GM19463 (cell line): ENCODE results near the gene PDGFD.

Experiments used
- ATAC-seq: cut with Tn5 transposase; IDR thresholded peaks from one replicate; pipeline ENCODE4 v1.9.1; 2021; ENCODE audit warnings: mild to moderate bottlenecking, moderate library complexity; ENCODE audit not compliant: unreplicated experiment

PDGFD gene

GRCh38 chr11:103927535-103927934 lies 236.4 kb downstream of the PDGFD start:
- ATAC-seq: no peak

- no peak for ATAC-seq
Measured at GRCh38 chr11:103926990-103927389, 237.0 kb downstream of the PDGFD start.

- ATAC-seq: no peak
Measured at GRCh38 chr11:103924166-103925013, 239.6 kb downstream of the PDGFD start.

- ATAC-seq: no peak
Measured at GRCh38 chr11:103923451-103923931, 240.5 kb downstream of the PDGFD start.

GRCh38 chr11:103920933-103921332 lies 243.0 kb downstream of the PDGFD start:
- no peak for ATAC-seq

GRCh38 chr11:103920449-103920848 lies 243.5 kb downstream of the PDGFD start:
- ATAC-seq: peak; percentile 66

- ATAC-seq: no peak
Measured at GRCh38 chr11:103910721-103911120, 253.2 kb downstream of the PDGFD start.

GRCh38 chr11:103907548-103908455 lies 256.1 kb downstream of the PDGFD start:
- no peak for ATAC-seq

GRCh38 chr11:103907136-103907535 lies 256.8 kb downstream of the PDGFD start:
- no peak for ATAC-seq

GRCh38 chr11:103906291-103906867 lies 257.6 kb downstream of the PDGFD start:
- no peak for ATAC-seq

- ATAC-seq: peak; percentile 76
Measured at GRCh38 chr11:103904324-103904667, 259.7 kb downstream of the PDGFD start.

GRCh38 chr11:103903621-103904323 lies 260.2 kb downstream of the PDGFD start:
- ATAC-seq: peak; percentile 82

GRCh38 chr11:103902994-103903393 lies 261.0 kb downstream of the PDGFD start:
- ATAC-seq: no peak

GRCh38 chr11:103901656-103902055 lies 262.3 kb downstream of the PDGFD start:
- ATAC-seq: no peak

- ATAC-seq: peak; percentile 53
Measured at GRCh38 chr11:103898577-103899336, 265.2 kb downstream of the PDGFD start.

GRCh38 chr11:103898065-103898464 lies 265.9 kb downstream of the PDGFD start:
- ATAC-seq: peak; percentile 60

GRCh38 chr11:103897160-103897936 lies 266.6 kb downstream of the PDGFD start:
- ATAC-seq: no peak

GRCh38 chr11:103895106-103895505 lies 268.8 kb downstream of the PDGFD start:
- ATAC-seq: no peak

GRCh38 chr11:103894673-103895072 lies 269.3 kb downstream of the PDGFD start:
- no peak for ATAC-seq
